WTC11 (cell line): ENCODE results near the gene METTL1. TPM values are rescaled to one million over a fixed set of nuclear protein-coding genes. Genes with fewer than 3 reads are reported as not detected.
A peak's percentile ranks its signal among the peaks of the same experiment; 100 is the strongest.

Experiments
- ATAC-seq: fragments of 200-7000 bp; cut with Tn5 transposase; 2 replicates; pipeline ENCODE4 v1.10.0; 2021; ENCODE audit warnings: mild to moderate bottlenecking, moderate library complexity
- CTCF ChIA-PET: fragments of 300-600 bp; sonication (Branson Sonifier 250); formaldehyde crosslinking; loops from one replicate; lab custom pipeline; 2021; ENCODE audit warnings: antibody characterized with exemption; lab: Charles Lee
- POLR2A ChIA-PET: fragments of 350-600 bp; sonication (Branson Sonifier 250); formaldehyde crosslinking; loops from one replicate; lab custom pipeline; 2021; ENCODE audit warnings: antibody characterized with exemption; lab: Charles Lee
- DNase-seq: peaks from one replicate; pipeline ENCODE4 v3.0.0; 2021; ENCODE audit warnings: low spot score
- H3K27ac Mint-ChIP-seq: 2 replicates; pipeline ENCODE4 v1.8.0; 2021; ENCODE audit warnings: mixed read lengths
- H3K27me3 Mint-ChIP-seq: 2 replicates; pipeline ENCODE4 v1.8.0; 2021; ENCODE audit warnings: low read depth, mild to moderate bottlenecking, moderate library complexity, mixed read lengths
- H3K36me3 Mint-ChIP-seq: 2 replicates; pipeline ENCODE4 v1.8.0; 2021; ENCODE audit warnings: mixed read lengths
- H3K4me1 Mint-ChIP-seq: 2 replicates; pipeline ENCODE4 v1.8.0; 2022; ENCODE audit warnings: mixed read lengths
- H3K4me3 Mint-ChIP-seq: 2 replicates; pipeline ENCODE4 v1.8.0; 2021; ENCODE audit warnings: mild to moderate bottlenecking, moderate library complexity, mixed read lengths
- H3K9me3 Mint-ChIP-seq: 2 replicates; pipeline ENCODE4 v1.8.0; 2021; ENCODE audit warnings: mixed read lengths
- CREM ChIP-seq: sonication (generic); formaldehyde crosslinking; IDR thresholded peaks from 2 replicates; pipeline ENCODE4 v1.8.1; 2022; ENCODE audit warnings: mild to moderate bottlenecking, missing genetic modification reagents, moderate library complexity
- ELF4 ChIP-seq: sonication (generic); formaldehyde crosslinking; IDR thresholded peaks from 2 replicates; pipeline ENCODE4 v1.8.1; 2022; ENCODE audit warnings: low read depth, mild to moderate bottlenecking, moderate library complexity, missing genetic modification reagents
- EMX1 ChIP-seq: fragments of 250-450 bp; sonication (Bioruptor Pico); IDR thresholded peaks from 2 replicates; pipeline ENCODE4 v1.8.0; 2021; ENCODE audit warnings: mild to moderate bottlenecking
- ERG ChIP-seq: fragments of 250-450 bp; sonication (Bioruptor Pico); IDR thresholded peaks from 2 replicates; pipeline ENCODE4 v1.8.0; 2021; ENCODE audit warnings: mild to moderate bottlenecking
- ESRRA ChIP-seq: sonication (generic); formaldehyde crosslinking; IDR thresholded peaks from 2 replicates; pipeline ENCODE4 v1.8.1; 2022; ENCODE audit warnings: mild to moderate bottlenecking, missing genetic modification reagents, borderline replicate concordance
- FOXJ3 ChIP-seq: sonication (generic); formaldehyde crosslinking; IDR thresholded peaks from 2 replicates; pipeline ENCODE4 v1.9.0; 2021; ENCODE audit warnings: missing genetic modification reagents, mild to moderate bottlenecking, borderline replicate concordance
- FOXP1 ChIP-seq: sonication (generic); formaldehyde crosslinking; IDR thresholded peaks from 2 replicates; pipeline ENCODE4 v1.8.0; 2022; ENCODE audit warnings: missing genetic modification reagents, mild to moderate bottlenecking, moderate library complexity, borderline replicate concordance
- HMGXB4 ChIP-seq: sonication (generic); formaldehyde crosslinking; IDR thresholded peaks from 2 replicates; pipeline ENCODE4 v1.8.1; 2023; ENCODE audit warnings: mild to moderate bottlenecking, moderate library complexity, missing genetic modification reagents
- JAZF1 ChIP-seq: fragments of 250-450 bp; sonication (Bioruptor Pico); IDR thresholded peaks from 2 replicates; pipeline ENCODE4 v1.9.0; 2021; ENCODE audit warnings: moderate library complexity, mild to moderate bottlenecking, inconsistent platforms
- KAT7 ChIP-seq: sonication (generic); formaldehyde crosslinking; IDR thresholded peaks from 2 replicates; pipeline ENCODE4 v1.8.1; 2023; ENCODE audit warnings: missing genetic modification reagents, mild to moderate bottlenecking, borderline replicate concordance
- MXD4 ChIP-seq: fragments of 250-450 bp; sonication (Bioruptor Pico); IDR thresholded peaks from 2 replicates; pipeline ENCODE4 v1.8.0; 2021; ENCODE audit warnings: mild to moderate bottlenecking, moderate library complexity, borderline replicate concordance
- NFE2L1 ChIP-seq: sonication (generic); formaldehyde crosslinking; IDR thresholded peaks from 2 replicates; pipeline ENCODE4 v1.8.1; 2023; ENCODE audit warnings: missing genetic modification reagents
- PRDM15 ChIP-seq: sonication (generic); formaldehyde crosslinking; IDR thresholded peaks from 2 replicates; pipeline ENCODE4 v1.8.0; 2022; ENCODE audit warnings: missing genetic modification reagents
- RELA ChIP-seq: sonication (generic); formaldehyde crosslinking; IDR thresholded peaks from 2 replicates; pipeline ENCODE4 v1.8.1; 2022; ENCODE audit warnings: missing genetic modification reagents, mild to moderate bottlenecking, borderline replicate concordance
- SP1 ChIP-seq: sonication (generic); formaldehyde crosslinking; conservative IDR thresholded peaks from 2 replicates; pipeline ENCODE4 v1.8.1; 2022; ENCODE audit warnings: missing genetic modification reagents
- USF1 ChIP-seq: sonication (generic); formaldehyde crosslinking; IDR thresholded peaks from 2 replicates; pipeline ENCODE4 v1.8.0; 2022; ENCODE audit warnings: mild to moderate bottlenecking, missing genetic modification reagents
- ZNF281 ChIP-seq: sonication (generic); formaldehyde crosslinking; IDR thresholded peaks from 2 replicates; pipeline ENCODE4 v1.8.0; 2023; ENCODE audit warnings: mild to moderate bottlenecking, missing genetic modification reagents
- ZNF423 ChIP-seq: fragments of 250-450 bp; sonication (Bioruptor Pico); IDR thresholded peaks from 2 replicates; pipeline ENCODE4 v2.1.2; 2022; ENCODE audit warnings: mild to moderate bottlenecking, moderate library complexity
- total RNA-seq: library from RNA; stranded (reverse); gene quantifications from 3 replicates; pipeline ENCODE4 v1.2.3, GENCODE V29; 2021
- TF ChIP-seq, protein P1 (sequence below): fragments of 250-450 bp; sonication (Bioruptor Pico); conservative IDR thresholded peaks from 2 replicates; pipeline ENCODE4 v1.9.0; 2021; ENCODE audit warnings: mild to moderate bottlenecking

METTL1 gene
- total RNA-seq, 1 experiment from 2014 or later = 25.5 TPM

DNA sequence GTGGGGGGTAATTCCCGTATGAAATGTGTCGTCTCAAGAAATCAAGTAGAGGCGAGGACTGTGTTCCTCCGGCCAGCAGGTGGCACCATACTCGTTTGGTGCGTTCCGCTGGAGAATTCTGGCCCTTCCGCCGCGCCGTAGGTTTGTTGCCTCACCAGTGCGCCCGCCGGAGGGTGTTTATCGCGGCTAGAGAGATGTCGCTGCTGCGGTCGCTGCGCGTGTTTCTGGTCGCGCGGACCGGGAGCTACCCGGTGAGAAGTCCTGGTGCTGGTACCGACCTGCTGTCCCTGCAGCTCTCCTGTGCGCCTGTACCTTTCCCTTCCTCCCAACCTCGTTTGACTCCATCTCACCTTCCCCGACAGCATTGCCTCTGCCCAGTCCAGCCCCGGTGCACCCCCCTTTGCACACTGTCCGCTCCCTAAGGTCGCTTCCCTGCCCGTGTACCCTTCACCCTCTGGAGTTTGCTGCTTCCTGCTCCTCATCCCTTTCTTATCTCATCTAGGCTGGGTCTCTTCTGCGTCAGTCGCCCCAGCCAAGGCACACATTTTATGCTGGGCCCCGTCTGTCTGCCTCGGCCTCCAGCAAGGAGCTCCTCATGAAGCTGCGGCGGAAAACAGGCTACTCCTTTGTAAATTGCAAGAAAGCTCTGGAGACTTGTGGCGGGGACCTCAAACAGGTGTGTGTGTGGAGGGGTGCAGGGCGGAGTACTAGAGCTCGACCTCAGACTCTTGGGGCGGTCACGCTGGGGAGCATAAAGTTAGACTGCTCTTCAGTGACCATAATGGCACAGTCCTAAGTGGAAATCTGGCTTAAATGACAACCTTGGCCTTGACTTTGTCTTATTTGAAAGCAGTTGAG is 10.9 kb upstream of the METTL1 start, which contains the start of gene TSFM (continued):
- TF ChIP-seq ERG (CRISPR knock-in tag) (no peak), JAZF1 (CRISPR knock-in tag) (no peak), ELF4 (CRISPR knock-in tag) (no peak), MXD4 (CRISPR knock-in tag) (no peak), NFE2L1 (CRISPR knock-in tag) (peak; percentile 76), PRDM15 (CRISPR knock-in tag) (0 out of 2 replicates have a peak, but pooled peaks have one; percentile 26), ZNF423 (no peak), SP1 (peak; percentile 89), ESRRA (CRISPR knock-in tag) (no peak), CREM (CRISPR knock-in tag) (peak; percentile 88; the same call in 1 of the 2 replicates)
- TF ChIP-seq, protein P1, sequence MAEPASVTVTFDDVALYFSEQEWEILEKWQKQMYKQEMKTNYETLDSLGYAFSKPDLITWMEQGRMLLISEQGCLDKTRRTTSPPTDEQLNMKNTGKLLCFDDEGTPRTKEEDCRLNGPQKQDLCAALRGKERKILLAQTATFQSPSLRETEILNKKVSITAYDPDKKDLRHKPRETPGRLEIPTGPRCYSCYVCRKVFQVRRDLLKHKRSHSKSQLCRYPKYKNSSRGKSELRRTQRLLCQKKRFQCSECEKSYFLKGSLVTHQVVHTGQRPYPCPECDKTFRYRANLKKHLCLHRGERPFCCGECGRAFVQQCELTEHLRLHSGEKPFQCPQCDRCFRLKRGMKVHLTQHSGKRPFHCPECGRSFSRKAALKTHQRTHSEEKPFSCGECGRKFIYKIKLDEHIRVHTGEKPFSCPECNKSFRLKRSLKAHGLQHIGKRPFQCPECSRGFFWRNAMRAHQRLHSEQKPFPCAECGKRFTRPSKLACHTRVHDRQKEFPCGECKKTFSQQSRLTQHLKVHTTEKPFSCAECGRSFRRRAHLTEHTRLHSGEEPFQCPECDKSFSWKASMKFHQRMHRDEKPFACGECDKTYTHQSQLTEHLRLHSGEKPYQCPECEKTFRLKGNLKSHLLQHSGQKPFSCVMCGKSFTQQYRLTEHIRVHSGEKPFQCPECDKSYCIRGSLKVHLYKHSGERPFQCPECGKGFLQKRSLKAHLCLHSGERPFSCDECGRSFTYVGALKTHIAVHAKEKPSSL (CRISPR knock-in tag) = no peak

DNA sequence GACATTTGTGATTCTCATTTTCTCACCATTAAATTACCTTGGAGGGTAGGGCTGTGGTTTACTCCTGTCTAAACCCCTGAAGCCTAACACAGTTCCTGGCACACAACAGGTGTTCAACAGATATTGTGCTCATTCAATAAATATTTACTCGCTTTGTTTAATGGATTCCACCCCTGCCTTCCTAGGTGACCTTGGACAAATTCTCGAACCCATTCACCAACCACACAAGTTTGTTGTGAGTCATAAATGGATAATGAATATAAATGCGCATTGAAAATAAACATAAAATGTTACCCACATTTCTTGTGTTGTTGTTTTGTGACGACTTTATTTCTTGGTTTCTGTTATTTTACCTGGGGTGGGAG is 10.3 kb upstream of the METTL1 start:
- ATAC-seq (no peak), DNase-seq (no peak)
- Mint-ChIP-seq H3K4me1 (peaks cover 4% of the 10 kb centered on the region; the same call in 1 of the 2 replicates), H3K27me3 (no peaks in the 10 kb centered on the region), H3K4me3 (peak overlapping the region; percentile 100), H3K9me3 (no peaks in the 10 kb centered on the region), H3K27ac (no peak overlapping the region), H3K36me3 (peaks cover 22% of the 10 kb centered on the region)
- ChIA-PET POLR2A (interaction anchor here (0.9 kb wide), 1 partner anchor 55 kb away, joined by 4 read pairs; no protein-coding TSS in a partner anchor), CTCF (interaction anchor here (1.0 to 2.8 kb wide), 5 partner anchors 18 to 119 kb away, joined by 3 to 17 read pairs (median 3); no protein-coding TSS in a partner anchor)
- no peak for TF ChIP-seq ERG (CRISPR knock-in tag)
- TF ChIP-seq HMGXB4 = no peak
- TF ChIP-seq KAT7 (CRISPR knock-in tag) = no peak
- TF ChIP-seq RELA = no peak
- no peak for TF ChIP-seq FOXP1 (CRISPR knock-in tag)
- TF ChIP-seq FOXJ3 (CRISPR knock-in tag) = no peak
- no peak for TF ChIP-seq ZNF281 (CRISPR knock-in tag)
- no peak for TF ChIP-seq EMX1
- no peak for TF ChIP-seq USF1 (CRISPR knock-in tag)
